ENCODE results near the gene SEC14L5.
"Not testable (repeated sequence)": the region's sequence is repeated elsewhere in the genome, so short reads cannot be mapped to it uniquely, and the experiment has no call there.

GRCh38 chr16:4929619-4930018 lies 28.5 kb upstream of the SEC14L5 start:
- not testable (repeated sequence) for TF ChIP-seq CTCF (conservative IDR thresholded peaks at IDR 0.05; ENCODE audit: low read depth, low read length); MXI1 (IDR thresholded peaks at IDR 0.05; ENCODE audit: borderline replicate concordance, low read depth, low read length)
